C4-2B (cell line): ENCODE data around the gene TM7SF3.
"Not testable (repeated sequence)": the region's sequence is repeated elsewhere in the genome, so short reads cannot be mapped to it uniquely, and the experiment has no call there.

Experiments
- H3K27ac ChIP-seq: fragments of 450-650 bp; 2 replicates; pipeline ENCODE4 v1.5.1; 2017
- ZFX ChIP-seq: fragments of 450-650 bp; IDR thresholded peaks from 2 replicates; pipeline ENCODE4 v1.6.1; 2017
- TF ChIP-seq, protein P1 (sequence below): fragments of 450-650 bp; conservative IDR thresholded peaks from 2 replicates; pipeline ENCODE4 v1.5.1; 2017; ENCODE audit warnings: mild to moderate bottlenecking

TM7SF3 gene

DNA sequence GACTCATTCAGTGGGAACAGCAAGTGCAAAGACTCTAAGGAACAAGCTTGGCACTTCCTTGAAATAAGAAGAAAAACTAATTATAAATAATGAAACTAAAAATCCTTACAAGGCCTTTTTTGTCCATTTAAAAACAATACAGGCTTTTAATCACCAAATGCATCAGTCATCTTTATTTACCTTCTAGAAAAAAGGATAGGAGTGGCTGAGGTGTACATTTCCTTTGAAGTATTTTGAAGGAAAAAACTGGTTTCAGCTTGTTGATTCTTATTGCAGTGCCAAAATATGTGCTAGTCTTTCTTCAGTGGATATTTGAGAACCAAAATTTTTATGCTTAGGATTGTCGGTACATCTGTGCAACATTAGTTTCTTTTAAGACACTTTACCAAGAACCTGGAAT is 38.0 kb upstream of the TM7SF3 start:
- TF ChIP-seq, protein P1, sequence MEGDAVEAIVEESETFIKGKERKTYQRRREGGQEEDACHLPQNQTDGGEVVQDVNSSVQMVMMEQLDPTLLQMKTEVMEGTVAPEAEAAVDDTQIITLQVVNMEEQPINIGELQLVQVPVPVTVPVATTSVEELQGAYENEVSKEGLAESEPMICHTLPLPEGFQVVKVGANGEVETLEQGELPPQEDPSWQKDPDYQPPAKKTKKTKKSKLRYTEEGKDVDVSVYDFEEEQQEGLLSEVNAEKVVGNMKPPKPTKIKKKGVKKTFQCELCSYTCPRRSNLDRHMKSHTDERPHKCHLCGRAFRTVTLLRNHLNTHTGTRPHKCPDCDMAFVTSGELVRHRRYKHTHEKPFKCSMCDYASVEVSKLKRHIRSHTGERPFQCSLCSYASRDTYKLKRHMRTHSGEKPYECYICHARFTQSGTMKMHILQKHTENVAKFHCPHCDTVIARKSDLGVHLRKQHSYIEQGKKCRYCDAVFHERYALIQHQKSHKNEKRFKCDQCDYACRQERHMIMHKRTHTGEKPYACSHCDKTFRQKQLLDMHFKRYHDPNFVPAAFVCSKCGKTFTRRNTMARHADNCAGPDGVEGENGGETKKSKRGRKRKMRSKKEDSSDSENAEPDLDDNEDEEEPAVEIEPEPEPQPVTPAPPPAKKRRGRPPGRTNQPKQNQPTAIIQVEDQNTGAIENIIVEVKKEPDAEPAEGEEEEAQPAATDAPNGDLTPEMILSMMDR: no peak
- TF ChIP-seq ZFX: no peak
- H3K27ac ChIP-seq: no peak overlapping the region

DNA sequence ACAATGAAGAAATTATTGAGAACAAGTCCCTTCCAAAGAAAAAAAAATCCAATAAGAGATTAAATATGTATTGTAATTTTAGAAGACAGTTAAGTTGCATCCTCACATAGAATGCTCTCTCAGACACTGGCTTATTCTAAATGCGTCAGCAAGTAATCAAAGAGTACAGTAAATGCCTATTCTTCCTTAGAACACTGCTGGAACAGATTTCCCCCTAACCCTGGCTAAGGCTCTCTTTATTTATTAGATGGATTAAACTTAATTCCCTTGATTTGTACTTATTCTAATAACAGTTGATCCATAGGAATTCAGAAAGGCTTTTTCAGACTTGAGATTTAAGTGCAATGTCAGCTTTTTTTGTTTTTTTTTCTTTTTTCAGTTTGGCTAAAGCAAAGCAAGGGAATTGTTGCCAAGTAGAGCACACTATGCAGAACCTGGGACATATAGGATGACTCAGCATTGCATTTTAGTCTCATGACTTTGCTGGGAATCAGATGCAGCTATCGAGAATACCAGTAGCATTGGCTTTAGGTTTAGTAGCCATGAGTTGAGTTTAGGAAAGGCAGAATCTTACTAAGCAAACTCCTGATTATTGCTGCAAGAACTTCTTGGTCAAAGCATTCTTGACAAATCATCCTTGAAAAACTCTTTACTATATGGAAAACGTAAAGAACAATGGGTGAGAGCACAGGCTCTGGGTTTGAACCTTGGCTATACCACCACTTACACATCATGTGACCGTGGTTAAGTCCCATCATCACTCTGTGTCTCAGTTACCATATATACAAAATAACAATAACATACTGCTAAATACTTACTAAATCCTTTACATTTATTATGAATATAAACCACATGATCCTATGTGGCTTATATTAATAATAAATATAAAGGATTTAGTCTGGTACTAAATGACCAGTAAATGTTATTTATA is 34.9 kb upstream of the TM7SF3 start:
- H3K27ac ChIP-seq: no peak overlapping the region
- TF ChIP-seq ZFX: no peak
- TF ChIP-seq, protein P1: no peak

DNA sequence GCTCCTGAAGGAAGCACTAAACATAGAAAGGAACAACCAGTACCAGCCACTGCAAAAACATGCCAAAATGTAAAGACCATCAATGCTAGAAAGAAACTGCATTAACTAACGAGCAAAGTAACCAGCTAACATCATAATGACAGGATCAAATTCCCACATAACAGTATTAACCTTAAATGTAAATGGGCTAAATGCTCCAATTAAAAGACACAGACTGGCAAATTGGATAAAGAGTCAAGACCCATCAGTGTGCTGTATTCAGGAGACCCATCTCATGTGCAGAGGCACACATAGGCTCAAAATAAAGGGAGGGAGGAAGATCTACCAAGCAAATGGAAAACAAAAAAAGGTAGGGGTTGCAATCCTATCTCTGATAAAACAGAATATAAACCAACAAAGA is 27.8 kb upstream of the TM7SF3 start:
- H3K27ac ChIP-seq: not testable (repeated sequence)

DNA sequence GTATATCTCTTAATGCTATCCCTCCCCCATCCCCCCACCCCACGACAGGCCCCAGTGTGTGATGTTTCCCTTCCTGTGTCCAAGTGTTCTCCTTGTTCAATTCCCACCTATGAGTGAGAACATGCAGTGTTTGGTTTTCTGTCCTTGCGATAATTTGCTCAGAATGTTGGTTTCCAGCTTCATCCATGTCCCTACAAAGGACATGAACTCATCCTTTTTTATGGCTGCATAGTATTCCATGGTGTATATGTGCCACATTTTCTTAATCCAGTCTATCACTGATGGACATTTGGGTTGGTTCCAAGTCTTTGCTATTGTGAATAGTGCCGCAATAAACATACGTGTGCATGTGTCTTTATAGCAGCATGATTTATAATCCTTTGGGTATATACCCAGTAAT is 26.5 kb upstream of the TM7SF3 start:
- H3K27ac ChIP-seq: not testable (repeated sequence)

DNA sequence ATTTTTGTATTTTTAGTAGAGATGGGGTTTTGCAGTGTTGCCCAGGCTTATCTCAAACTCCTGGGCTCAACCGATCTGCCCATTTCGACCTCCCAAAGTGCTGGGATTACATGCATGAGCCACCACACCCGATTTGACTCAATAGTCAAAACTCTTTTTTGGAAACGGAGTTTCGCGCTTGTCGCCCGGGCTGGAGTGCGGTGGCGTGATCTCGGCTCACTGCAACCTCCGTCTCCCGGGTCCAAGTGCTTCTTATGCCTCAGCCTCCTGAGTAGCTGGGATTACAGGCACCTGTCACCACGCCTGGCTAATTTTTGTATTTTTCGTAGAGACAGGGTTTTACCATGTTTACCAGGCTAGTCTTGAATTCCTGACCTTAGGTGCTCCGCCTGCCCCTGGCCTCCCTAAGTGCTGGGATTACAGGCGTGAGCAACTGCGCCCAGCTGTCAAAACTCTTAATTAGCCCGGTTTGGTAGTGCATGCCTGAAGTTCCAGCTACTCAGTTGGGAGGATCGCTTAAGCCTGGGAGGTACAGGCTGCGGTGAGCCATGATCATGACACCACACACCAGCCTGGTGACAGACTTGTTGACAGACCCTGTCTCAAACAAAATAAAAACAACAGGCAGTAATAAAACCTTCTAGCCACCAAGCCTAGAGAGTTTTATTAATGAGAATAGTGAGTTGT is 20.6 kb upstream of the TM7SF3 start:
- no peak overlapping the region for H3K27ac ChIP-seq
- TF ChIP-seq, protein P1: no peak
- TF ChIP-seq ZFX: no peak

DNA sequence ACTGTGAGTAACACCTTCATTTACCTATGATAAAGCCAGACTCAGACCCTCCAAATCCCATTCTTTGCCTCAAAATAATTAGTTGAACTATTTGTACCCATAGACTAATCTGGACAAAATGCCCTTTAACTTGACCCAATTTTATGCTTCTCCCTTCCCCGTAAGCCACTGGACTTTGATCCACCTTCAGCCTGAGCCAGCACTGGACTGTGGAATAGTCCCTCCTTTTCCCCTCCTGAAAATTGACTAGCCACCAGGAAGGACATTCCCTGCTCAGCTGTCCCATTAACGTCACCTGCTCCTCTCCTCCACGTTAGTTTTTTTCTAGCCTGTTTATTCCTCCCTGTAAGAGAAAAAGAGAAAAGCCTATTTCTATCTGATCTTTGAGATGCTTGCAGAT is 18.5 kb upstream of the TM7SF3 start:
- no peak overlapping the region for H3K27ac ChIP-seq
- no peak for TF ChIP-seq ZFX
- TF ChIP-seq, protein P1: no peak

DNA sequence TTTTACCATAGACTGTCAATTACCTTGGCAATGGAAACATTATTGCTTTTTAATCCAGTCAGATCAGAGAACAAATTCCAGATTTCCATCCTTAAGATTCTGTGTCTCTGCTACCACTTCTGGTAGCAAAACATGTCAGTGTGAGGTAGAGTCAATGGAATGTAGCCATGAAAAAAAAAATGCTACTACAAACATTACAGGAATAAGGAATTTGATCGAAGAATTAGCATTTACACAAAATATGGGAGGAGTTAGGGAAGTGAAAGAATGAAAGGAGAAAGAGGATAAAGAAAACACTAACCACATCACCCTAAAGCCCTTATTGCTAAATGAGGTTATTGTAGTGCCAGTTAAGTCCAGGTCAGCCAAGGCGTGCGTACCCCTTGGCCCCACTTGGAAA is 17.3 kb upstream of the TM7SF3 start:
- H3K27ac ChIP-seq: no peak overlapping the region
- TF ChIP-seq ZFX: no peak
- TF ChIP-seq, protein P1: no peak

DNA sequence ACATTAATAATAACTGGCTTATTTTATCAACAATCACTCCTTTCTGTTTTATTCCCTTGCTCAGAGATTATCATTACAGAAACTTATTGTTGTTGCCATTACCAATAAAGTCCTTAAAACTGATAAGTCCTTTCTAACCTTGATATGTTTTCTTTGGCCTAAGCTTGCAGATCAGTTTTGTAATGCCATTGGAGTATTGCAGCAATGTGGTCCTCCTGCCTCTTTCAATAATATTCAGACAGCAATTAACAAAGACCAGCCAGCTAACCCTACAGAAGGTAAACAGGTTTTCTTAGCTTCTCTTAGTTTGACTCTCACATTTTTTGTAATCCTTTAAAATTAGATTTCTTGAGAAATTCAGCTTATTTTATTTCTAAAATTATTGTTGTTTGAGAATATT is 12.1 kb upstream of the TM7SF3 start:
- TF ChIP-seq, protein P1: no peak
- no peak for TF ChIP-seq ZFX
- no peak overlapping the region for H3K27ac ChIP-seq
